GOT3 (cell line): Measurements from ENCODE around the gene AMTN.
A peak's percentile ranks its signal among the peaks of the same experiment; 100 is the strongest.
"Not testable (repeated sequence)": the region's sequence is repeated elsewhere in the genome, so short reads cannot be mapped to it uniquely, and the experiment has no call there.

Experiments
- DNase-seq: peaks from one replicate; lab custom pipeline; 2025; ENCODE audit warnings: mixed read lengths; lab: John Stamatoyannopoulos, UW

The AMTN gene

GRCh38 chr4:70518269-70518668 is at the start of gene AMTN:
Gene AMTN (plus strand): TSS chr4:70518569. CDS start chr4:70518778, 209 bp downstream.
- DNase-seq, result no peak

- no peak for DNase-seq
These were observed 46.5 kb upstream of the AMTN start, which contains the start of gene MUC7 for GRCh38 chr4:70471897-70472296. Gene MUC7 (plus strand): TSS chr4:70472197. CDS start chr4:70474022, 1,825 bp downstream.

- no peak for DNase-seq
These were observed 44.7 kb upstream of the AMTN start for GRCh38 chr4:70473679-70474078.

- no peak for DNase-seq
These were observed 29.6 kb upstream of the AMTN start for GRCh38 chr4:70488748-70489147.

GRCh38 chr4:70496231-70496630 is 22.1 kb upstream of the AMTN start:
- no peak for DNase-seq

GRCh38 chr4:70501838-70502237 is 16.5 kb upstream of the AMTN start:
- not testable (repeated sequence) for DNase-seq

GRCh38 chr4:70504733-70505132 is 13.6 kb upstream of the AMTN start:
- DNase-seq, result no peak

GRCh38 chr4:70505151-70505748 is 13.1 kb upstream of the AMTN start:
- DNase-seq, result peak; percentile 13

- DNase-seq, result no peak
These were observed 9.6 kb upstream of the AMTN start for GRCh38 chr4:70508801-70509200.

GRCh38 chr4:70511365-70511764 is 7.0 kb upstream of the AMTN start:
- DNase-seq, result no peak

- DNase-seq, result no peak
These were observed 2.8 kb upstream of the AMTN start for GRCh38 chr4:70515367-70516250.

- no peak for DNase-seq
These were observed 347 bp downstream of the AMTN start for GRCh38 chr4:70518716-70519115.

- DNase-seq, result no peak
These were observed 4.3 kb downstream of the AMTN start for GRCh38 chr4:70522626-70523025.

GRCh38 chr4:70530997-70531396 is 12.6 kb downstream of the AMTN start:
- DNase-seq, result no peak

GRCh38 chr4:70531981-70532380 is 13.6 kb downstream of the AMTN start:
- no peak for DNase-seq

GRCh38 chr4:70533211-70533610 is 14.8 kb downstream of the AMTN start:
- DNase-seq, result no peak

GRCh38 chr4:70533791-70534190 is 15.4 kb downstream of the AMTN start:
- DNase-seq, result no peak

GRCh38 chr4:70534886-70535285 is 16.5 kb downstream of the AMTN start:
- DNase-seq, result not testable (repeated sequence)

GRCh38 chr4:70538869-70539268 is 20.5 kb downstream of the AMTN start:
- no peak for DNase-seq

GRCh38 chr4:70544279-70544868 is 26.0 kb downstream of the AMTN start:
- no peak for DNase-seq

- no peak for DNase-seq
These were observed 38.5 kb downstream of the AMTN start for GRCh38 chr4:70556856-70557255.

- peak; percentile 0 for DNase-seq
These were observed 41.0 kb downstream of the AMTN start for GRCh38 chr4:70559211-70559830.
